TTC549 (cell line): Measurements from ENCODE around the gene NOS1AP.

Experiments used
- FAIRE-seq: peaks from 2 replicates; lab custom pipeline; 2012; peaks lifted over from hg19 to GRCh38; lab: Jason Lieb, UNC

Gene NOS1AP

DNA sequence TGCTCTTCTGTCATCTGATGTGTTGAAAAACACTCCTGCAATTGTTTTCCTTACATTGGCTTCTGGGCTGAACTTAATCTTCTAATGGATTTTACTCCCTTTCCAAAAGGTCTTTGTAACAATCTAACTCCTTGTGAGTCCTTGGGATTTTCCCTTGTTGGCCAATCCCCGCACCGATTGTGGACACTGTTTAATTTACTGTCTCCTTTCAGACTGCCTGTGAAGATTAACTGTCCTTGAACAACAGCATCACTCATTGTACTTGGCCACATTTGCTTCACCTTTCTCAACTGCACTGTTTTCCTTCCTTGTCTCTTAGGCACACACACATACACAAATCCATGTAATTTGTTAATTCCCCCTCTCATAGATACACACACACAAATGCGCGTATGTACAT lies 186.8 kb downstream of the NOS1AP start:
- no peak for FAIRE-seq

DNA sequence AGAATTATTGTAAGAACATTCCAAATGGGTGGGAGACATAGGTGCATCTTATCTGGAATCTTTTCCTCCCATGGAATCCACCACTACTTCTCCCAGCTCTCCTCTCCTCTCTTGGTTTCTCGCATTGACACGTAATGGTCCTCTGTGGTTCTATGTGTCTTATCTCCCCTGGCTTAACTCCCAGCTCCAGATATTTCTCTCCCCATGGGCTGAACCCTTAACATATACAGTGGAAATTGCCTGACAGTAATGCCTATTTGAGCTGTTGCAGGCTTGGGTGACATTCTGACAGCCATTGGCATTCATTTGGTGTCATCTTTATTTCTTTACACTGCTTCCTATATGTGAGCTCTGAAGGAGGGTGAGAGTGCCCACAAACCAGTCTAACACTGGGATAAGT lies 188.9 kb downstream of the NOS1AP start:
- no peak for FAIRE-seq

DNA sequence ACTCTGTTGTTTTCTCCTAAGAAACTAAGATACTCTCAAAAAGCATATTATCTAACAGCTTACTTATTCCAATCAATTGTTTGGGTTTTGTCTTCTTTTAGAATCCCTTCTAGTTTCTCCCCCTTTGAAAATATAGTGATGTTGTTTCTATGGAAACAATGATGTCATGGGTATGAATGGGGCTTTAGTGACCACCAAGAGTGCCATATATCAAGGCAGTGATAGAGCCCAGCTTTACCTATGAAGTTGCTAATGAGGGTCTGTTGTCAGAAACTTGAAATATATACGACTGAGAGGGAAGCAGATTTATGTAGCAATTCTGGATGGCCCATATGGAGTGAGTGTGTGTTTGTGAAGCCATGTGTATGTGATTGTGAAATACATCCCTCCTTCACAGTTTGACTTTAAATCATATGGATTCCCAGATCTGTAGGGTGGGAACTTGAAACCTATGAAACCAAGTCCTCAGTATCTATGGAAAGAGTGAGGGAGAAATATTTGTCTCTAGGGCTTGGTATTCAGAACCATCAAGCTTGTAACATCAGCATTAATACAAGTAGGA lies 190.5 kb downstream of the NOS1AP start:
- no peak for FAIRE-seq

DNA sequence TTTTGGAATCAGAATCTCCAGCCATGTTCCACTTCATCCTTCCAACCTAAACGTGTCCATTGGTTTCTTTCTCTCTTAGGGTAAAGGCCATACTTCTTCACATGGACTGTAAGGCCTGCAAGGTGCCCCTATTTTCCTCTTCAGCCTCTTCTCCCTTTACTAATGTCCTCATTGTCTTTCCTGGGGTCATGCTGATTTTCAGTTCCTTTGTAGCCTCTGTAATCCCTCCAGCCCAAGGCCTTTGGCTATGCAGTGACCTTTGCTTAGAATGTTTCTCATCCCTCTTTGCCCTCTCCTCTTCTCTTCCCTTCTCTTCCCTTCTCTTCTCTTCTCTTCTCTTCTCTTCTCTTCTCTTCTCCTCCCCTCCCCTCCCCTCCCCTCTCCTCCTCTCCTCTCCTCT lies 194.6 kb downstream of the NOS1AP start:
- FAIRE-seq: no peak

DNA sequence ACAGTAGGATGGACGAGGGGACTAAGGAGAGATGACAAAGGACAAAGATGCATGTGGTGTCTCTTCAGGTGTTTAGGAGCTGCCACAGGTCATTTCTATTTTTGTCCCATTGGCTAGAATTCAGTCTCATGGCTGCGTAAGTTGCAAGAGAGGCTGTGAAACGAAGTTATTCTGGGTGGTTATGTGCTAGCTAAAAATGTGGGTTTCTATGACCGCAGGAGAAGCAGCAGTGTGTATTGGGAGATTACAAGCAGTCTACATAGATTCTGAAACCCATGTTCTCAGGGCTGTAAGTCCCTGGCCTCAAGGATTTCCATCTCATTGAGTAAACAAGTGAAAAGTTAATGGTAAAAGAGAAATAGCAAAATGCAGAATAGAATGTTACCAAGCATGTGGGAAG lies 196.5 kb downstream of the NOS1AP start:
- FAIRE-seq: no peak

DNA sequence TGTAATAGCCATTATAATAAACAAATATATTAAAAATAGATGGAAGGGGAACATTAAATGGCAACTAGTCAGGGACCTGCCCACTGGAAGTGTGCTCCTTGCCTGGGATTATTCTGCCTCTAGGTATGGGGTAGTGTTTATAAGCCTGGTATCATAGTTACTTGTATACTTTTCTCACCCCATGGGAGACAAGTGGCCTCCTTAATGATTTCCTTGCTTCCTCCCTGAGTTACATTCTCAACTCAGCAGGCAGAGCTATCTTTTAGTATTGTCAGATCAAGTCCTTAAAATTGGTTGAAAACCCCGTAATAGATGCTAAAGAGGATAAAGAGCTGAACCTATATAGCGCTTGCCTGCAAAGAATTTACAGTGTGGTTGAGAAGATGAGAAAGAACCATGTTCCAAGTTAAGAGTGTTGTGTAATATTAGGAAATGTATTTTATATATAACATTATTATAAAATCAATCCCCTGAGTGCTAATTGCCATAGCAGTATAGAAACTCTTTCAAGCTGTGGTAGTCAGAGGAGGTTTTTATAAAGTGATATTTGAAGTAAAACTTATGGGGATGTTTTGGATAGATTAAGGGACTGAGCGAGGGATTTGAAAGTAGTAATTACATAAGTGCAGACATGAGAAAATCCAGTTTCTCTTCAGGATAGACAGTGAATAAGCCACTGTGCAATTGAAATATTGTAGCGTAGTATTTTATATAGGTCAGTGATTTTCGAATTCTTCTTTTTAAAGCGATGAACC lies 200.7 kb downstream of the NOS1AP start:
- FAIRE-seq: peak; percentile 43

DNA sequence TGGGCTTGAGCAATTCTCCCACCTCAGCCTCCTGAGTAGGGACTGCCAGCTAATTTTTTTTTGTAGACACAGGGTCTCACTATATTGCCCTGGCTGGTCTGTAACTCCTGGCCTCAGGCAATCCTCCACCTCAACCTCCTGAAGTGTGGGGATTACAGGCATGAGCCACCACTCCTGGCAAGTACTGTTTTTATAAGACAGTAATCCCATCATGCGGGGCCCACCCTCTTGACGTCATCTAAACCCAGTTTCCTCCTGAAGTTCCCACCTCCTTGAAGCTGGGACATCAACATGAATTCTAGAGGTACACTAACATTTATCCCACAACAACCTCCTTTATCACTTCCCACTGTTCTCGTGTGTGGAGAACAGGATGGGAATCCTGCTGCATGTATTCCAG lies 202.5 kb downstream of the NOS1AP start:
- no peak for FAIRE-seq

DNA sequence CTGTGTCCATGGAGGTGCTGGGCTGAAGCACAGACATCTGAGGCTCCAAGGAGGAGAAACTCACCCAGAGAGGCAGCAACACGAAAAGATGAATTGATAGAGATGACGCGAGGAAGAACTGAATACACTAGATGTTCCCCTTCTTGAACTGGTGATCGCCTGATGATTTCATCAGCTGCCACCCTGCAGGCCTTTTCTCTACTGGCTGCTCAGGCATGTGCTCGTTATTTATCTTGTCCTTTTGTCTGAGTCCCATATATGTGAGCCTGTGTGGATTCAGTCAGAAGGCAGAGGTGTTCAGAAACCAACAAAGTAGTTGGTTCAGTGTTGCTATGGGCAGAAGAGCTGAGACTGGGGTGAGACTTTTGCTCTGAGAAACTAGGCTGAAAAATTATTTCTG lies 202.9 kb downstream of the NOS1AP start:
- FAIRE-seq: no peak

DNA sequence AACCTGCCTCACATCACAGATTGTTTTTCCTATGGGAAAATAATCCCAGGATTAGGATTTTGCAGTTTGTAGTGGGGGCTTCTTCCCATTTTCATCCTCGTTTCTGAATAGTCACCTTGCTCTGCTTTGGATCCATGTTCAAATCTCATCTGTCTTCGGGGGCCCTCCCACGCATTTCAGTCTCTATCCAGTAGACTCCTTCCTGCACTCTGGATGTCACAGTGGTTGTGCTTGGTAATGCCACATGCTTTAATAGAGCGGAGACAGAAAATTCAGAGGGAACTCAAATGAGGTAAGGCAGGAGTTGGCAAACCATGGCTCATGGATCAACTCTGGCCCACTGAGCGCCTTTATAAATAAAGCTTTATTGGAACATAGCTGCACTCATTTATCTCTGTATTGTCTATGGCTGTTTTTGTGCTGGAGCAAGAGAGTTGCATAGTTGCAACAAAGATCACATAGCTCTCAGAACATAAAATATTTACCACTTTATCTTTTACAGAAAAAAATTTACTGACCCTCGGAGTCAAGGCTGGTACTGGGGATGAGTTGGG lies 206.2 kb downstream of the NOS1AP start:
- FAIRE-seq: no peak

DNA sequence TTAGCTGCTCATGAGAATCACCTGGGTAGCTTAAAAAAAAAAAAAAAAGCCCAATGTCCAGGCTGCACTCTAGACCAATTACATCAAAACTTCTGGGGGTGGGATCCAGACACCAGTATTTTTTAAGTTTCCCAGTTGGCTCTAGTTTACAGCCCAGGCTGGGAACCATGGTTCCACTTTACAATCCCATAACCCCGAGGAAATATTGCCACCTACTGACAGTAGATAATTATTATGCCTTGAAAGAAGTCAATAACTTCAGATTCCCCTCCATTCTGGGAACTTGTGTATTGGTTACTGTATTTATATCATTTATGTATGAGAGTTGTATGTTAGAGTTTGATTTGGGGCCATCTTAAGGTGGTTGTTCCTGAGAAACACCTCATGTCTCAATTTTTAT lies 207.0 kb downstream of the NOS1AP start:
- peak; percentile 94 for FAIRE-seq

DNA sequence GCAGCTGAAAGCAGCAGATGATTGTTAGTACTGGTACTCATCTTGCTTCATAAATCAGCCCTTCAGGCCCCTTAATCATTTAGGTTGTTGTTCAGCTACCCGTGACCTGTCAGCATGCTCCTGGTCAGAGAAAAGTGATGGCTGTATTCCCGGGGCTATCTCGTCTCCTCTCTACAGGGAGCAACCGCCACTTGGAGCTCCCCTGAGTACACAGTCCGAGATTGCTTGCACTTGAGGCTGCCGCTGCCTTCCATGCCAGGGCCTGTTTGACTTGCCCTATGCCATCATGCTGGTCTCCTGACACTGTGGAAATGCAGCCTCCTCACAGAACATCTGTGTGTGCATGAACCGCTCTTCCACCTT lies 209.6 kb downstream of the NOS1AP start:
- FAIRE-seq: no peak

DNA sequence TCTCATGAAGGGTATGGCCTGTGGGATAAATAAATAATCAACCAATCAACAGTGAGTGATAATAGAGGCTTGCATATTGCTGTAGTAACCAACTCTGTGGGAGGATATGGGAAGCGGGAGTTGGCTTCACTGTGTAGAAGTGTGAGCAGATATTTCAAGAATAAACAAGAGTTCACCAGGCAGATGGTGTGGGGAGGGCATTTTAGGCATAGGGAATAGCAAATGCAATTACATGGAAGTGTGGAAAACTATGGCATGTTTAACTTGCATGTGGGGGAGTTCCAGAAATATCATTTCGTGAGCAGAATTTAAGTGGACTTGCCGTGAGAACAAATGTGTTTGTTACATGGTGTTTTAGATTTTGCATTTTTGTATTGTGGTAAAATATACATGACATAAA lies 211.9 kb downstream of the NOS1AP start:
- FAIRE-seq: no peak

DNA sequence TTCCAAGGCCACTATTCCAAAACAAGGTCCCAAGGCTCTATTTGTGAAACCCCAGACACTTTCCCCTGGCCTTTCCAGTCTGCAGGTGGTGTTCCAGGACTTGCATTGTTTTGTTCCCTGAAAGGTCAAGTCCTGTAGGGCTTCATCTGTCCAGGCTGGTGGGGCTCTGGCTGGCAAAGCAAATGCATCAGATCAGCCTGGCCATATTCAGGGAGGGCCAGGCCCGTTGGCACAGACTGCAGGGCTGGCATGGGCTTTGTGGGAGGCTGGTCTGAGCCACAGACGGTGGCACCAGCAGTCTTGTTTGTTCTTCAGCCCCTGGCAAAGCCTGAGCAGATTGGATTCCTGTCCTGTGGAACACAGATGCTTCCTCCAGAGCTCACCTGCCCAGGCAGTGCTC lies 214.2 kb downstream of the NOS1AP start:
- FAIRE-seq: no peak

DNA sequence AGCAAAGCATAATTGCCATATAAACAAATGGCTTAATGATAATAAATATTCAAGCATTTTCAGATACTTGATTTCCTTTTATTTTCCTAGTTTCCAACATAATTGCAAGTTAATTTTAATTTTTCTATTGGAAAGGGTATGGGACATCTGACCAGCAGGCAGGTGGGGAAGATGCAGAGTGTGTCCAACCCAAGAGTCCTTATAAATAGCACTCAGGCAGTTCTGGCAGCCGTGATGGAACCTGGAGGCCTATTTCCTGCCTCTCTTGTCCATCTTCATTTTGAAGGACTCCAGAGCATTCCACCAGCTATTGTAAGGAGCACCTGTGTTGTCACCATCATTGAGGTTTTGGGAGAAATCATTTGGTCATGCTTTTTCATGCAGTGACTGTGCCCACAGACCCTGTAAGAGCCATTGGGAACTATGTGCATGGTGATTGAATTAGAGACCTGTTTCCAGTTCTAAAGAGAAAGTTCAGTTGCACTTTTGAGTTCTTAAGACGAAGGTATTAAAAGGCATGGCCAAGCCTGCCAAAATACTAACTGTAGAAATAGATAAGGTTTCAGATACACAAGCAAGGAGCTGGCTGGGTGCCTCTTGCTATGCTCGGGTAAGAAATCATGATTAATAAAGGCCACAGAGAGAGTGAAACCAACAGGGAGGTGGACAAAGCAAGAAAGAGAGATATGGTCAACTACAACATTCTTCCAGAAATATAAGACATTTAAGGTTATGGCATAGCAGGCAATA lies 214.9 kb downstream of the NOS1AP start:
- FAIRE-seq: no peak

DNA sequence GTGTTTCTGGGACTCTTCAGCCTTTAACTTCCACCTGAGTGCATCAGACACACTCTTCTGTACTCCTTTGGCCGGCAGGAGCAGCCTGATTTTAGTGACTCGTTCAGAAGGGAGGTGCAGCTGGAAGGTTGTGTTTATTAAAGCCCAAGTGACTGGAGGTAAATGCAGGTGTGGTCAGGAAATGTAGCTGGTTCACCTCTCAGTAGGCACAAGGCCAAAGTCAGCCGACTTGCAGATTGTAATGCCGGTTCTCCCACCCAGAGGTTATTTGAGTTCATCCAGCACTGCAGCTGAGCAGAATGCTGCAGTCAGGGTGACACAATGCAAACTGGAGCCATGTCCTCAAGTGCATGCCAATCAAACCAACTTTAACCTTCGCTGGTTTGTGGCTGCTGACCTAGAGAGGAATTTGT lies 215.7 kb downstream of the NOS1AP start:
- FAIRE-seq: no peak

DNA sequence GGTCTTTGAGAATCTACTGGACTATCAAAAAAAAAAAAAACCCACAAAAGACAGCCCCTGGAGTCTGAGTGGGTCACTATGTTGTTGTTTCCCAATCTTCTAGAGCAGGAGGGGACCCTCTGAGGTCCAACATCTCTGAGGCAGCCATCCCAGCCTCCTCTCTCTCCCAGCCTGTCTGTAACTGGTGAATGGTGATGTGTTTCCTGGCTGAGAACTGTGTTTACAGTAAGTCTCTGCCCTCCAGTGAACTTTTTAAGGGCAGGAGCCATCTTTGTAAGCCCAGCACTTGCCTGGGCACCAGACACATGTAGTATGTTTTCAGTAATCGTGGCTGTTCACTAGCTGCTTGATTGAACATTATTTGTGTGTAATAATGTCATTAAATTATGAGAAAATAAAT lies 221.5 kb downstream of the NOS1AP start:
- FAIRE-seq: no peak

DNA sequence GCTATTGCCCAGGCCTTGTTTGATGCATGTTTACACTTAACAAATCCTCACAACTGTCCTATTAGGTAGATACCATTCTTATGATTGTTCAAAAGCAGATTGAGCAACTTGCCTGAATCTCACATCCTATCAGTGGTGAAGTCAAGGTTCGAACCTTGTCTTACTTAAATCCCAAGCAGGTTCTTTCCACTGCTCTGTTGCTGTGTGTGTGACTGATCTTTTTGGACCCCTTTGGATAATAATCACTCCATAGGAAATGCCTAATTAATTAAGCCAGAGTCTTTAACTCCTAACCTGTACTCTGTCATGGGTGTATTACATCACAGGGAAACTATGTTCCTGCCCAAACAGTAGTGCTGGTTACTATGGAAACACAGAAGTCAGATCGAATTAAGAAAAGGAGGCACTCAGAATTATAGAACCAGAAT lies 222.9 kb downstream of the NOS1AP start:
- FAIRE-seq: no peak

DNA sequence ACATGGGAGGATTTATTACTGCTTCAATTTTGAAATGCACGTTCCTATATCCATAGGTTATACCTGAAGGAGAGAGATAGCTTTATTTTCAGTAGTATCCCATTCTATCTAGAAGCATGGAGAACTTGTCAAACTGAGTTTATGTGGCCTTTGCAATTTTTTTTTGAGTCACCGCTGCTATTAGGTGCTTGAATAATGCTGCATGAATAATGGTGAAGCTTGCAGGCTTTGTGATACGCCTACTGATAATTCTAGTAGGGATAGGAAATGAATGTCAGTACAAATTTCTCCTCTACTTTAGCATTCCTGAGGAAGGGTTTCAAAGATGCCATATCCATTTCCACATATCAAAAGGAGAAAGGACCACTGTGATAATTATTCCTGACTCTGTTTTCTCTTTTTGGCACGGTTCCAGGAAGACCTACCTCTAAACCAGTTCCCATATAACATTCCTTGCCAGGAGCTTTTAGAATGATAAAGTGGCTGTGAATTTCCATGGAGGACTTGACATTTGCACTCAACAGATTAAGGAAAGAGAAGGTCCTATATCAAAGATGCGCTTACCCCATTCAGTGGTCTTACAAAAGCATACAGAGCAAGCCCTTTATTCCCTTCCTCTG lies 223.7 kb downstream of the NOS1AP start:
- no peak for FAIRE-seq

DNA sequence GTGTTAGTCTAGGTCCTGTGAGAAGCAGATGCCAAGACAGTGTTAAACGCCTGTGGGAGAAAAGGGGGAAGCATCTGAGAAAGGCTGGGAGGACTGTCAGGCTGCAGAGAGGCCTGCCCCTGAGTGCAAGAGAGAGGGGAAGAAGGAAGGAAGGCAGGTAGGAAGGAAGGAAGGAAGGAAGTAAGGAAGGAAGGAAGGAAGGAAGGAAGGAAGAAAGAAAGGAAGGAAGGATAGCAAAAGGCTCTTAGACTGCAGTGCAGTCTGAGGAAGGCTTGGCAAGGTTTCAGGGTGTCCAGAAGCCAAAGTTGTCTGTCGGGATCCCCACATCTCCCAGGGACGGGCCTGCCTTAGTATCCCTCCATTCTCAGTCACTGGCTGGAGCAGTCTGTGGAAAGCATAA lies 224.5 kb downstream of the NOS1AP start:
- FAIRE-seq: no peak

DNA sequence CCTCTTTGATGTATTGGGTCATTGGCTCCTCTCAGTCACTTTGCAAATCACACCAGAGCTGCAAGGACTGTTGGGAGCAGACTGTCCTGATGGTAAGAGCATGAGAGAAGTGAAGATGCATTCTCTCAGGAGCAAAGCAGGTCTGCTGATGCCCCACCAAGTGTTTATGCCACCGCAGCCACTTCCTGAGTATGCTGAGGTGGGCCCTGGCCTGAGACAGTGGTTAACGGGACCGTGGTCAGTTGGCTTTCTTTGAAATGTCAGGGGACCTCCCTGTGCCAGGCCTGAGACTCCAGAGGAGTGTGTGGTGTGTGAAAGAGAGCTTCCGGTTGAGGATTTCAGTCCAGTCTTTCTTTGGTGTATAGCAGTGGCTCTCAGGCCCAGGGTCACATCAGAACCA lies 227.7 kb downstream of the NOS1AP start:
- FAIRE-seq: no peak

DNA sequence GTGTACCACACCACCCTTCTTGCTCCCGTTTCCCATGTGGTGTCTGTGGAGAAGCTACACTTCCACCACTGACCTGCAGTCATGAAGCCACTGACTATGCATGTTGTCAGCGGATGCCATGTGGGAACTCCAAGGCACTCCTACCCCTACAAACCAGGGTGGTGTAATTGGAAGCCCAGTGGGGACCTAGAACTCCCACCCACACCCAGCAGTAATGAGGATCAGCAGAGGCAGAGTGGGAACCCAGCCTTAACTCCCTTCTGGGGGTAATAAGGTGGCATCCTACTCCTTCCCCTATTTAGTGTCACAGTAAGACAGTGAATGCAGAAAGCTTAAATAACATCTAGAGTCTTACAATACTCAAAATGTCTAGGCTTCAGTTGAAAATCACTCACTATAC lies 228.8 kb downstream of the NOS1AP start:
- FAIRE-seq: no peak

DNA sequence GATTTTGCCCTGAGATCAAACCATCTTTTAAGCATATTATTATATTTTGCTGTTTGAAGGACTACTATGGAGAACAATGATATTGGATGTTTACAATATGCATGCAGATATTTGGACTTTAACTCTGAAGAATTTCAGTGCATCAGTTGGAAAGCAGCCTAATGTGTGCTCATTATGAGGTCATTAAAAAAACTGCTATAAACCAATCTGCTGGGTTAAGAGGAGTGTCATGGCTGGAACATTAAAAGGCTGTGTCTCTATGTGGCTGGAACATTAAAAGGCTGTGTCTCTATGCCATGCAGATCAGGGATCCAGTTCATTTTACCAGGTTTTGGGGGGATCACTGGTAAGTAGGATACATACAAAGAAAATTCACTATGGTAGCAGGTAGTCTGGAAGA lies 229.5 kb downstream of the NOS1AP start:
- FAIRE-seq: no peak
